Spinal cord (tissue), 10 donors: ENCODE data around the gene ATP7B. TPM values are rescaled to one million over a fixed set of nuclear protein-coding genes. Genes with fewer than 3 reads are reported as not detected.
A peak's percentile ranks its signal among the peaks of the same experiment; 100 is the strongest.
"Not testable (repeated sequence)": the region's sequence is repeated elsewhere in the genome, so short reads cannot be mapped to it uniquely, and the experiment has no call there.

Experiments used
- DNase-seq, 6 donors: peaks; one replicate each; pipeline versions ENCODE4 v3.0.0 to v3.0.0-alpha.2; 2013 to 2015; ENCODE audit warnings: low spot score in 6 of 6, low read depth in 4 of 6
- H3K27ac ChIP-seq: one replicate; pipeline ENCODE4 v1.5.1; 2013; ENCODE audit warnings: low read depth, low read length, control low read depth
- H3K27me3 ChIP-seq: one replicate; pipeline ENCODE4 v1.6.1; 2013; ENCODE audit warnings: low read length; ENCODE audit not compliant: control insufficient read depth, insufficient read depth
- H3K36me3 ChIP-seq: one replicate; pipeline ENCODE4 v1.6.1; 2013; ENCODE audit warnings: low read length; ENCODE audit not compliant: control insufficient read depth, insufficient read depth
- H3K4me1 ChIP-seq: one replicate; pipeline ENCODE4 v1.6.1; 2013; ENCODE audit warnings: low read length; ENCODE audit not compliant: control insufficient read depth, insufficient read depth
- H3K4me3 ChIP-seq: one replicate; pipeline ENCODE4 v1.5.1; 2013; ENCODE audit warnings: low read depth, low read length, control low read depth
- H3K9me3 ChIP-seq: one replicate; pipeline ENCODE4 v1.6.1; 2013; ENCODE audit warnings: low read length; ENCODE audit not compliant: control insufficient read depth, insufficient read depth
- WGBS: methylation state at CpG from one replicate; pipeline ENCODE4 v1.1.5; 2013; ENCODE audit warnings: missing lambda C conversion rate; ENCODE audit not compliant: insufficient coverage; 5-methylcytosine and 5-hydroxymethylcytosine counted together
- polyA plus RNA-seq, 2 donors: library from polyadenylated mRNA; unstranded; fragments of 120-200 nt; gene quantifications; one replicate each; pipeline ENCODE4 v1.2.1, GENCODE V29; 2013; ENCODE audit not compliant: insufficient read length in 2 of 2
- total RNA-seq, 2 donors: library from RNA; depleted of rRNA in 1 of 2; stranded (reverse); fragments of 120-200 nt in 1 of 2; fragments of >200 nt in 1 of 2; gene quantifications; one replicate each; pipeline versions ENCODE4 v1.2.3 to v1.2.4, GENCODE V29; 2013 to 2014
- donor health status: healthy.

Gene ATP7B
- total and polyA plus RNA-seq, 4 donors, result 9.8 to 13.0 (median 11.6) TPM

- peaks cover 2% of the 10 kb centered on the region for H3K36me3 ChIP-seq
- peak in 2 of 6 donors; percentile 30 to 48 for DNase-seq
- H3K9me3 ChIP-seq, result no peaks in the 10 kb centered on the region
- peaks cover 24% of the 10 kb centered on the region for H3K4me1 ChIP-seq
- H3K27ac ChIP-seq, result no peak overlapping the region
- 53% methylated on average over 12 of the region's 13 CpGs for WGBS
- H3K27me3 ChIP-seq, result no peaks in the 10 kb centered on the region
- no peak overlapping the region for H3K4me3 ChIP-seq
Measured at GRCh38 chr13:51999510-51999911, 11.7 kb downstream of the ATP7B start.

- WGBS, result 71% methylated on average over 3 of the region's 6 CpGs
- DNase-seq, result no peak
- H3K27ac ChIP-seq, result no peak overlapping the region
- H3K9me3 ChIP-seq, result no peaks in the 10 kb centered on the region
- H3K4me1 ChIP-seq, result peaks cover 24% of the 10 kb centered on the region
- peaks cover 2% of the 10 kb centered on the region for H3K36me3 ChIP-seq
- H3K27me3 ChIP-seq, result no peaks in the 10 kb centered on the region
- H3K4me3 ChIP-seq, result no peak overlapping the region
Measured at GRCh38 chr13:51998723-51999509, 12.3 kb downstream of the ATP7B start.

- no peaks in the 10 kb centered on the region for H3K9me3 ChIP-seq
- no peak overlapping the region for H3K27ac ChIP-seq
- no peak overlapping the region for H3K4me3 ChIP-seq
- H3K4me1 ChIP-seq, result peaks cover 24% of the 10 kb centered on the region
- H3K27me3 ChIP-seq, result no peaks in the 10 kb centered on the region
- H3K36me3 ChIP-seq, result no peaks in the 10 kb centered on the region
- WGBS, result 74% methylated on average over 6 of the region's 8 CpGs
- DNase-seq, result no peak
Measured at GRCh38 chr13:51997641-51998330, 13.5 kb downstream of the ATP7B start.

GRCh38 chr13:51997186-51997585, 14.1 kb downstream of the ATP7B start:
- no peaks in the 10 kb centered on the region for H3K27me3 ChIP-seq
- no peak overlapping the region for H3K4me3 ChIP-seq
- no peaks in the 10 kb centered on the region for H3K36me3 ChIP-seq
- no peak overlapping the region for H3K27ac ChIP-seq
- no CpG with 5 or more reads among the region's 2 CpGs for whole genome bisulfite sequencing
- peaks cover 24% of the 10 kb centered on the region for H3K4me1 ChIP-seq
- no peaks in the 10 kb centered on the region for H3K9me3 ChIP-seq
- DNase-seq, result no peak

- Histone ChIP-seq H3K27me3 (no peaks in the 10 kb centered on the region), H3K27ac (no peak overlapping the region), H3K4me1 (peaks cover 24% of the 10 kb centered on the region), H3K9me3 (no peaks in the 10 kb centered on the region), H3K36me3 (no peaks in the 10 kb centered on the region), H3K4me3 (no peak overlapping the region)
- DNase-seq, result no peak
- 88% methylated on average over 3 of the region's 4 CpGs for WGBS
Measured at GRCh38 chr13:51996641-51997040, 14.6 kb downstream of the ATP7B start.

- Histone ChIP-seq H3K36me3 (no peaks in the 10 kb centered on the region), H3K4me1 (peaks cover 24% of the 10 kb centered on the region), H3K4me3 (no peak overlapping the region), H3K9me3 (no peaks in the 10 kb centered on the region), H3K27me3 (no peaks in the 10 kb centered on the region), H3K27ac (peak overlapping the region; percentile 12)
- DNase-seq, result peak in 3 of 6 donors; percentile 30 to 84 (median 63)
- 35% methylated on average over 6 of the region's 9 CpGs for WGBS
Measured at GRCh38 chr13:51995677-51996551, 15.3 kb downstream of the ATP7B start.

- no CpG with 5 or more reads among the region's 2 CpGs for WGBS
Measured at GRCh38 chr13:51993713-51994112, 17.5 kb downstream of the ATP7B start.

GRCh38 chr13:51988988-51989618, 22.1 kb downstream of the ATP7B start:
- H3K4me1 ChIP-seq, result no peaks in the 10 kb centered on the region
- no peaks in the 10 kb centered on the region for H3K27me3 ChIP-seq
- H3K4me3 ChIP-seq, result no peak overlapping the region
- H3K36me3 ChIP-seq, result no peaks in the 10 kb centered on the region
- no CpG with 5 or more reads among the region's 3 CpGs for WGBS
- DNase-seq, result no peak
- no peak overlapping the region for H3K27ac ChIP-seq
- H3K9me3 ChIP-seq, result no peaks in the 10 kb centered on the region

More at GRCh38 chr13:51993713-51994112, 17.5 kb downstream of the ATP7B start:
- no peaks in the 10 kb centered on the region for H3K27me3 ChIP-seq
- H3K4me1 ChIP-seq, result peaks cover 18% of the 10 kb centered on the region
- no peak overlapping the region for H3K4me3 ChIP-seq
- DNase-seq, result no peak
- H3K9me3 ChIP-seq, result no peaks in the 10 kb centered on the region
- no peaks in the 10 kb centered on the region for H3K36me3 ChIP-seq
- H3K27ac ChIP-seq, result no peak overlapping the region

- not testable (repeated sequence) for H3K9me3 ChIP-seq, H3K36me3 ChIP-seq, H3K27me3 ChIP-seq, H3K4me3 ChIP-seq, H3K27ac ChIP-seq, DNase-seq, H3K4me1 ChIP-seq
- WGBS, result 100% methylated on average over 2 of the region's 4 CpGs
Measured at GRCh38 chr13:51984904-51985303, 26.3 kb downstream of the ATP7B start.
